HEK293 (cell line): Measurements from ENCODE around the gene GADD45GIP1.
A peak's percentile ranks its signal among the peaks of the same experiment; 100 is the strongest.

Experiments
- GLIS2 ChIP-seq: fragments of 450-650 bp; formaldehyde crosslinking; IDR thresholded peaks from 2 replicates; pipeline ENCODE4 v1.5.1; 2016; ENCODE audit warnings: missing biosample characterization, missing genetic modification characterization
- IKZF3 ChIP-seq: fragments of 450-650 bp; IDR thresholded peaks from 2 replicates; pipeline ENCODE4 v1.5.0; 2018; ENCODE audit warnings: missing biosample characterization, mild to moderate bottlenecking, missing genetic modification characterization, moderate library complexity
- KLF7 ChIP-seq: fragments of 450-650 bp; formaldehyde crosslinking; IDR thresholded peaks from 2 replicates; pipeline ENCODE4 v1.5.1; 2016; ENCODE audit warnings: missing biosample characterization, missing genetic modification characterization, borderline replicate concordance
- REPIN1 ChIP-seq: fragments of 450-650 bp; formaldehyde crosslinking; IDR thresholded peaks from 2 replicates; pipeline ENCODE4 v1.5.1; 2017; ENCODE audit warnings: missing biosample characterization, missing genetic modification characterization, low read depth
- SCRT2 ChIP-seq: fragments of 450-650 bp; formaldehyde crosslinking; IDR thresholded peaks from 2 replicates; pipeline ENCODE4 v1.5.1; 2016; ENCODE audit warnings: missing biosample characterization, missing genetic modification characterization
- TRIM28 ChIP-seq: IDR thresholded peaks from 2 replicates; pipeline ENCODE4 v1.6.1; 2011; ENCODE audit warnings: low read length, control low read depth, borderline replicate concordance
- ZFP3 ChIP-seq: fragments of 450-650 bp; formaldehyde crosslinking; IDR thresholded peaks from 2 replicates; pipeline ENCODE4 v1.5.1; 2016; ENCODE audit warnings: low read depth, missing biosample characterization, missing genetic modification characterization
- ZNF121 ChIP-seq: fragments of 450-650 bp; formaldehyde crosslinking; IDR thresholded peaks from 2 replicates; pipeline ENCODE4 v1.5.1; 2016; ENCODE audit warnings: missing biosample characterization, missing genetic modification characterization
- ZNF175 ChIP-seq: fragments of 450-650 bp; formaldehyde crosslinking; IDR thresholded peaks from 2 replicates; pipeline ENCODE4 v1.5.1; 2016; ENCODE audit warnings: missing biosample characterization, missing genetic modification characterization
- ZNF19 ChIP-seq: fragments of 450-650 bp; formaldehyde crosslinking; IDR thresholded peaks from 2 replicates; pipeline ENCODE4; 2016; ENCODE audit warnings: missing biosample characterization, missing genetic modification characterization, low read depth
- ZNF23 ChIP-seq: fragments of 450-650 bp; formaldehyde crosslinking; IDR thresholded peaks from 2 replicates; pipeline ENCODE4 v1.5.1; 2016; ENCODE audit warnings: missing biosample characterization, missing genetic modification characterization, borderline replicate concordance
- ZNF292 ChIP-seq: fragments of 450-650 bp; formaldehyde crosslinking; IDR thresholded peaks from 2 replicates; pipeline ENCODE4 v1.5.1; 2016; ENCODE audit warnings: low read depth, missing biosample characterization, missing genetic modification characterization, borderline replicate concordance
- ZNF394 ChIP-seq: fragments of 450-650 bp; formaldehyde crosslinking; IDR thresholded peaks from 2 replicates; pipeline ENCODE4 v1.5.1; 2016; ENCODE audit warnings: missing biosample characterization, missing genetic modification characterization, mild to moderate bottlenecking, moderate library complexity, borderline replicate concordance
- ZNF433 ChIP-seq: fragments of 450-650 bp; formaldehyde crosslinking; IDR thresholded peaks from 2 replicates; pipeline ENCODE4 v1.5.1; 2016; ENCODE audit warnings: missing biosample characterization, missing genetic modification characterization, low read depth
- ZNF501 ChIP-seq: fragments of 450-650 bp; formaldehyde crosslinking; IDR thresholded peaks from 2 replicates; pipeline ENCODE4 v1.5.1; 2016; ENCODE audit warnings: missing biosample characterization, missing genetic modification characterization
- ZNF544 ChIP-seq: fragments of 450-650 bp; formaldehyde crosslinking; IDR thresholded peaks from 2 replicates; pipeline ENCODE4 v1.5.0; 2017; ENCODE audit warnings: missing biosample characterization, missing genetic modification characterization
- ZNF560 ChIP-seq: fragments of 450-650 bp; formaldehyde crosslinking; IDR thresholded peaks from 2 replicates; pipeline ENCODE4 v1.5.1; 2017; ENCODE audit warnings: missing biosample characterization, missing genetic modification characterization, borderline replicate concordance
- ZNF610 ChIP-seq: fragments of 450-650 bp; formaldehyde crosslinking; IDR thresholded peaks from 2 replicates; pipeline ENCODE4 v1.5.1; 2016; ENCODE audit warnings: missing biosample characterization, missing genetic modification characterization, borderline replicate concordance
- ZNF654 ChIP-seq: fragments of 450-650 bp; formaldehyde crosslinking; IDR thresholded peaks from 2 replicates; pipeline ENCODE4 v1.5.1; 2016; ENCODE audit warnings: low read depth, missing biosample characterization, missing genetic modification characterization
- ZNF658 ChIP-seq: fragments of 450-650 bp; formaldehyde crosslinking; IDR thresholded peaks from 2 replicates; pipeline ENCODE4; 2016; ENCODE audit warnings: missing biosample characterization, missing genetic modification characterization
- ZNF664 ChIP-seq: fragments of 450-650 bp; formaldehyde crosslinking; IDR thresholded peaks from 2 replicates; pipeline ENCODE4 v1.5.1; 2016; ENCODE audit warnings: missing biosample characterization, missing genetic modification characterization
- ZNF777 ChIP-seq: fragments of 450-650 bp; formaldehyde crosslinking; IDR thresholded peaks from 2 replicates; pipeline ENCODE4 v1.5.1; 2017; ENCODE audit warnings: missing biosample characterization, missing genetic modification characterization, borderline replicate concordance
- ZNF830 ChIP-seq: fragments of 450-650 bp; IDR thresholded peaks from 2 replicates; pipeline ENCODE4 v1.5.0; 2018; ENCODE audit warnings: missing biosample characterization, missing genetic modification characterization, low read depth, mild to moderate bottlenecking, moderate library complexity
- ZSCAN30 ChIP-seq: fragments of 450-650 bp; IDR thresholded peaks from 2 replicates; pipeline ENCODE4 v1.5.1; 2018; ENCODE audit warnings: missing biosample characterization, mild to moderate bottlenecking, missing genetic modification characterization, moderate library complexity
- TF ChIP-seq, protein P1 (sequence below): fragments of 450-650 bp; formaldehyde crosslinking; IDR thresholded peaks from 2 replicates; pipeline ENCODE4 v1.5.1; 2016; ENCODE audit warnings: missing biosample characterization, missing genetic modification characterization, low read depth
- TF ChIP-seq, protein P2 (sequence below): fragments of 450-650 bp; formaldehyde crosslinking; conservative IDR thresholded peaks from 2 replicates; pipeline ENCODE4 v1.5.1; 2016; ENCODE audit warnings: low read depth, missing biosample characterization, missing genetic modification characterization
- TF ChIP-seq, protein P3 (sequence below): fragments of 450-650 bp; formaldehyde crosslinking; IDR thresholded peaks from 2 replicates; pipeline ENCODE4 v1.5.1; 2016; ENCODE audit warnings: missing biosample characterization, missing genetic modification characterization
- TF ChIP-seq, protein P4 (sequence below): fragments of 450-650 bp; formaldehyde crosslinking; IDR thresholded peaks from 2 replicates; pipeline ENCODE4 v1.5.1; 2016; ENCODE audit warnings: missing biosample characterization, missing genetic modification characterization
- TF ChIP-seq, protein P5 (sequence below): fragments of 450-650 bp; formaldehyde crosslinking; IDR thresholded peaks from 2 replicates; pipeline ENCODE4 v1.5.1; 2016; ENCODE audit warnings: missing biosample characterization, missing genetic modification characterization
- TF ChIP-seq, protein P6 (sequence below): sonication (generic); formaldehyde crosslinking; IDR thresholded peaks from 2 replicates; pipeline ENCODE4 v1.8.1; 2022; ENCODE audit warnings: mild to moderate bottlenecking, moderate library complexity, missing genetic modification reagents

GADD45GIP1 gene

DNA sequence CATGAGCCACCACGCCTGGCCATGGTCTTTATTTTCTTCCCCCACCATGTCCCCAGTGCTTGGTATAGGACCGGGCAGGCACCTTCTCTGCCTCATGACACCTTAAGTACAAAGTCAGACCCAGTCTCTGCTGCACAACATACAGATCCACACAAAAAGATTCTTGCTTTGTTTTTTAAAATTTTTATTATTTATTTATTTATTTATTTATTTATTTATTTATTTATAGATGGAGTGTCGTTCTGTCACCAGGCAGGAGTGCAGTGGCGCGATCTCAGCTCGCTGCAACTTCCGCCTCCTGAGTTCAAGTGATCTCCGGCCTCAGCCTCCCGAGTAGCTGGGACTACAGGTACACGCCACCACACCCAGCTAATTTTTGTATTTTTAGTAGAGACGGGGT is 35.7 kb upstream of the GADD45GIP1 start (continued):
- no peak for TF ChIP-seq ZNF19
- TF ChIP-seq ZSCAN30 = no peak
- peak; percentile 37; the same call in 1 of the 2 replicates for TF ChIP-seq ZNF433
- TF ChIP-seq GLIS2 = no peak
- TF ChIP-seq ZNF394 = peak; percentile 97
- no peak for TF ChIP-seq REPIN1 (tag by site-specific recombination)
- TF ChIP-seq, protein P1, sequence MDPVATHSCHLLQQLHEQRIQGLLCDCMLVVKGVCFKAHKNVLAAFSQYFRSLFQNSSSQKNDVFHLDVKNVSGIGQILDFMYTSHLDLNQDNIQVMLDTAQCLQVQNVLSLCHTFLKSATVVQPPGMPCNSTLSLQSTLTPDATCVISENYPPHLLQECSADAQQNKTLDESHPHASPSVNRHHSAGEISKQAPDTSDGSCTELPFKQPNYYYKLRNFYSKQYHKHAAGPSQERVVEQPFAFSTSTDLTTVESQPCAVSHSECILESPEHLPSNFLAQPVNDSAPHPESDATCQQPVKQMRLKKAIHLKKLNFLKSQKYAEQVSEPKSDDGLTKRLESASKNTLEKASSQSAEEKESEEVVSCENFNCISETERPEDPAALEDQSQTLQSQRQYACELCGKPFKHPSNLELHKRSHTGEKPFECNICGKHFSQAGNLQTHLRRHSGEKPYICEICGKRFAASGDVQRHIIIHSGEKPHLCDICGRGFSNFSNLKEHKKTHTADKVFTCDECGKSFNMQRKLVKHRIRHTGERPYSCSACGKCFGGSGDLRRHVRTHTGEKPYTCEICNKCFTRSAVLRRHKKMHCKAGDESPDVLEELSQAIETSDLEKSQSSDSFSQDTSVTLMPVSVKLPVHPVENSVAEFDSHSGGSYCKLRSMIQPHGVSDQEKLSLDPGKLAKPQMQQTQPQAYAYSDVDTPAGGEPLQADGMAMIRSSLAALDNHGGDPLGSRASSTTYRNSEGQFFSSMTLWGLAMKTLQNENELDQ (tag by site-specific recombination) = no peak
- TF ChIP-seq, protein P2, sequence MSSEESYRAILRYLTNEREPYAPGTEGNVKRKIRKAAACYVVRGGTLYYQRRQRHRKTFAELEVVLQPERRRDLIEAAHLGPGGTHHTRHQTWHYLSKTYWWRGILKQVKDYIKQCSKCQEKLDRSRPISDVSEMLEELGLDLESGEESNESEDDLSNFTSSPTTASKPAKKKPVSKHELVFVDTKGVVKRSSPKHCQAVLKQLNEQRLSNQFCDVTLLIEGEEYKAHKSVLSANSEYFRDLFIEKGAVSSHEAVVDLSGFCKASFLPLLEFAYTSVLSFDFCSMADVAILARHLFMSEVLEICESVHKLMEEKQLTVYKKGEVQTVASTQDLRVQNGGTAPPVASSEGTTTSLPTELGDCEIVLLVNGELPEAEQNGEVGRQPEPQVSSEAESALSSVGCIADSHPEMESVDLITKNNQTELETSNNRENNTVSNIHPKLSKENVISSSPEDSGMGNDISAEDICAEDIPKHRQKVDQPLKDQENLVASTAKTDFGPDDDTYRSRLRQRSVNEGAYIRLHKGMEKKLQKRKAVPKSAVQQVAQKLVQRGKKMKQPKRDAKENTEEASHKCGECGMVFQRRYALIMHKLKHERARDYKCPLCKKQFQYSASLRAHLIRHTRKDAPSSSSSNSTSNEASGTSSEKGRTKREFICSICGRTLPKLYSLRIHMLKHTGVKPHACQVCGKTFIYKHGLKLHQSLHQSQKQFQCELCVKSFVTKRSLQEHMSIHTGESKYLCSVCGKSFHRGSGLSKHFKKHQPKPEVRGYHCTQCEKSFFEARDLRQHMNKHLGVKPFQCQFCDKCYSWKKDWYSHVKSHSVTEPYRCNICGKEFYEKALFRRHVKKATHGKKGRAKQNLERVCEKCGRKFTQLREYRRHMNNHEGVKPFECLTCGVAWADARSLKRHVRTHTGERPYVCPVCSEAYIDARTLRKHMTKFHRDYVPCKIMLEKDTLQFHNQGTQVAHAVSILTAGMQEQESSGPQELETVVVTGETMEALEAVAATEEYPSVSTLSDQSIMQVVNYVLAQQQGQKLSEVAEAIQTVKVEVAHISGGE (tag by site-specific recombination) = peak; percentile 79
- 0 out of 2 replicates have a peak, but pooled peaks have one; percentile 42 for TF ChIP-seq ZNF501
- TF ChIP-seq KLF7 (tag by site-specific recombination) = no peak
- no peak for TF ChIP-seq TRIM28
- TF ChIP-seq ZNF658 (tag by site-specific recombination) = no peak
- TF ChIP-seq ZNF560 = peak; percentile 93
- 0 out of 2 replicates have a peak, but pooled peaks have one; percentile 8 for TF ChIP-seq ZNF292 (tag by site-specific recombination)
- no peak for TF ChIP-seq ZNF830 (tag by site-specific recombination)
- no peak; the same call in 1 of the 2 replicates for TF ChIP-seq ZNF654 (tag by site-specific recombination)
- TF ChIP-seq ZNF777 (tag by site-specific recombination) = no peak
- no peak for TF ChIP-seq ZNF610 (tag by site-specific recombination)
- TF ChIP-seq, protein P3, sequence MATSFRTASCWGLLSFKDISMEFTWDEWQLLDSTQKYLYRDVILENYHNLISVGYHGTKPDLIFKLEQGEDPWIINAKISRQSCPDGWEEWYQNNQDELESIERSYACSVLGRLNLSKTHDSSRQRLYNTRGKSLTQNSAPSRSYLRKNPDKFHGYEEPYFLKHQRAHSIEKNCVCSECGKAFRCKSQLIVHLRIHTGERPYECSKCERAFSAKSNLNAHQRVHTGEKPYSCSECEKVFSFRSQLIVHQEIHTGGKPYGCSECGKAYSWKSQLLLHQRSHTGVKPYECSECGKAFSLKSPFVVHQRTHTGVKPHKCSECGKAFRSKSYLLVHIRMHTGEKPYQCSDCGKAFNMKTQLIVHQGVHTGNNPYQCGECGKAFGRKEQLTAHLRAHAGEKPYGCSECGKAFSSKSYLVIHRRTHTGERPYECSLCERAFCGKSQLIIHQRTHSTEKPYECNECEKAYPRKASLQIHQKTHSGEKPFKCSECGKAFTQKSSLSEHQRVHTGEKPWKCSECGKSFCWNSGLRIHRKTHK (tag by site-specific recombination) = no peak
- no peak for TF ChIP-seq ZNF544 (tag by site-specific recombination)
- TF ChIP-seq, protein P4, sequence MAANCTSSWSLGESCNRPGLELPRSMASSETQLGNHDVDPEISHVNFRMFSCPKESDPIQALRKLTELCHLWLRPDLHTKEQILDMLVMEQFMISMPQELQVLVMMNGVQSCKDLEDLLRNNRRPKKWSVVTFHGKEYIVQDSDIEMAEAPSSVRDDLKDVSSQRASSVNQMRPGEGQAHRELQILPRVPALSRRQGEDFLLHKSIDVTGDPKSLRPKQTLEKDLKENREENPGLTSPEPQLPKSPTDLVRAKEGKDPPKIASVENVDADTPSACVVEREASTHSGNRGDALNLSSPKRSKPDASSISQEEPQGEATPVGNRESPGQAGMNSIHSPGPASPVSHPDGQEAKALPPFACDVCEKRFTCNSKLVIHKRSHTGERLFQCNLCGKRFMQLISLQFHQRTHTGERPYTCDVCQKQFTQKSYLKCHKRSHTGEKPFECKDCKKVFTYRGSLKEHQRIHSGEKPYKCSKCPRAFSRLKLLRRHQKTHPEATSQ = no peak
- peak; percentile 78 for TF ChIP-seq ZNF664 (tag by site-specific recombination)
- TF ChIP-seq IKZF3 (tag by site-specific recombination) = no peak
- TF ChIP-seq, protein P5, sequence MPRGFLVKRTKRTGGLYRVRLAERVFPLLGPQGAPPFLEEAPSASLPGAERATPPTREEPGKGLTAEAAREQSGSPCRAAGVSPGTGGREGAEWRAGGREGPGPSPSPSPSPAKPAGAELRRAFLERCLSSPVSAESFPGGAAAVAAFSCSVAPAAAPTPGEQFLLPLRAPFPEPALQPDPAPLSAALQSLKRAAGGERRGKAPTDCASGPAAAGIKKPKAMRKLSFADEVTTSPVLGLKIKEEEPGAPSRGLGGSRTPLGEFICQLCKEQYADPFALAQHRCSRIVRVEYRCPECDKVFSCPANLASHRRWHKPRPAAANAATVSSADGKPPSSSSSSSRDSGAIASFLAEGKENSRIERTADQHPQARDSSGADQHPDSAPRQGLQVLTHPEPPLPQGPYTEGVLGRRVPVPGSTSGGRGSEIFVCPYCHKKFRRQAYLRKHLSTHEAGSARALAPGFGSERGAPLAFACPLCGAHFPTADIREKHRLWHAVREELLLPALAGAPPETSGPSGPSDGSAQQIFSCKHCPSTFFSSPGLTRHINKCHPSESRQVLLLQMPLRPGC (tag by site-specific recombination) = no peak
- no peak for TF ChIP-seq ZNF175 (tag by site-specific recombination)
- no peak for TF ChIP-seq ZNF23 (tag by site-specific recombination)
- TF ChIP-seq, protein P6, sequence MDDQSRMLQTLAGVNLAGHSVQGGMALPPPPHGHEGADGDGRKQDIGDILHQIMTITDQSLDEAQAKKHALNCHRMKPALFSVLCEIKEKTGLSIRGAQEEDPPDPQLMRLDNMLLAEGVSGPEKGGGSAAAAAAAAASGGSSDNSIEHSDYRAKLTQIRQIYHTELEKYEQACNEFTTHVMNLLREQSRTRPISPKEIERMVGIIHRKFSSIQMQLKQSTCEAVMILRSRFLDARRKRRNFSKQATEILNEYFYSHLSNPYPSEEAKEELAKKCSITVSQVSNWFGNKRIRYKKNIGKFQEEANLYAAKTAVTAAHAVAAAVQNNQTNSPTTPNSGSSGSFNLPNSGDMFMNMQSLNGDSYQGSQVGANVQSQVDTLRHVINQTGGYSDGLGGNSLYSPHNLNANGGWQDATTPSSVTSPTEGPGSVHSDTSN (CRISPR knock-in tag) = no peak
- no peak for TF ChIP-seq ZFP3 (tag by site-specific recombination)
- peak; percentile 27; the same call in 1 of the 2 replicates for TF ChIP-seq ZNF121 (tag by site-specific recombination)
- no peak for TF ChIP-seq SCRT2 (tag by site-specific recombination)
